Measurements from ENCODE around the gene SH3GLB1. TPM values are rescaled to one million over a fixed set of nuclear protein-coding genes. Genes with fewer than 3 reads are reported as not detected.

The SH3GLB1 gene
- total RNA-seq, 1 experiment from 2014 or later = 42.4 TPM

GRCh38 chr1:86787621-86788020, 83.2 kb downstream of the SH3GLB1 start:
- RAD21 ChIA-PET (ENCODE audit: low non-redundant PET in 1 of 2, low total read pairs in 2 of 2, uncharacterized antibody in 2 of 2, unreplicated experiment in 2 of 2) = no interaction called here
- Histone ChIP-seq H3K27ac (ENCODE audit: low read depth, low read length) (no peak overlapping the region), H3K9ac (ENCODE audit: low read length) (no peak overlapping the region), H4K20me1 (ENCODE audit: insufficient read depth) (no peaks in the 10 kb centered on the region), H3K9me3 (ENCODE audit: control insufficient read depth in 1 of 2, insufficient read depth in 1 of 2, low read depth in 1 of 2, low read length in 2 of 2) (peaks cover 0 to 4% of the 10 kb centered on the region in 2 experiments; a peak in 1 of 4 replicates), H3K4me1 (ENCODE audit: control insufficient read depth in 1 of 2, insufficient read depth in 2 of 2, low read length in 2 of 2) (no peaks in the 10 kb centered on the region; a peak in 1 of 4 replicates), H3K4me3 (replicated peaks in 1 of 2; ENCODE audit: low read depth in 1 of 2, low read length in 2 of 2) (no peak overlapping the region), H3K36me3 (ENCODE audit: control insufficient read depth in 1 of 2, insufficient read depth in 2 of 2, low read length in 2 of 2) (no peaks in the 10 kb centered on the region), H3K4me2 (ENCODE audit: low read length) (no peak overlapping the region), H3K27me3 (ENCODE audit: insufficient read depth, low read length) (no peaks in the 10 kb centered on the region), H3K79me2 (ENCODE audit: insufficient read depth, low read length) (no peaks in the 10 kb centered on the region), H2AFZ (ENCODE audit: low read depth, low read length, poor library complexity, severe bottlenecking) (no peak overlapping the region), H3K9me2 (ENCODE audit: insufficient read depth) (no peaks in the 10 kb centered on the region)
- no peak for TF ChIP-seq POLR2A (IDR thresholded peaks at IDR 0.05; ENCODE audit: borderline replicate concordance, extremely low read depth, insufficient read depth, insufficient read length)
- no peak for TF ChIP-seq ZFX (IDR thresholded peaks at IDR 0.05)
- no peak for TF ChIP-seq CTCF (IDR thresholded peaks at IDR 0.05 in 2 of 3, conservative IDR thresholded peaks at IDR 0.05 in 1 of 3; ENCODE audit: borderline replicate concordance in 1 of 3, insufficient read depth in 1 of 3, low read depth in 2 of 3, low read length in 2 of 3)
- TF ChIP-seq YY1 (IDR thresholded peaks at IDR 0.05; ENCODE audit: extremely low read depth, insufficient replicate concordance, low read depth, low read length) = no peak
- TF ChIP-seq REST (IDR thresholded peaks at IDR 0.05; ENCODE audit: low read depth) = no peak
- no peak for TF ChIP-seq EZH2phosphoT487 (IDR thresholded peaks at IDR 0.05; ENCODE audit: borderline replicate concordance)
- no peak for TF ChIP-seq ATF3 (IDR thresholded peaks at IDR 0.05)
- no peak for TF ChIP-seq EZH2 (IDR thresholded peaks at IDR 0.05)
- TF ChIP-seq POLR2AphosphoS5 (IDR thresholded peaks at IDR 0.05; ENCODE audit: low read depth, low read length) = no peak
- intact Hi-C loops (cut with micrococcal nuclease) = no loop called here
- POLR2A ChIA-PET = no interaction called here
- DNase-seq (ENCODE audit: low read depth, low spot score) = no peak
- ATAC-seq = no peak
- BruUV-seq (replicated peaks) = no TSS peak
- CTCF ChIA-PET = no interaction called here
